Measurements from ENCODE around the gene PPFIA2. TPM values are rescaled to one million over a fixed set of nuclear protein-coding genes. Genes with fewer than 3 reads are reported as not detected.

Gene PPFIA2
- total and polyA plus RNA-seq, 5 donors, result 0.62 to 3.0 (median 0.89) TPM

- Histone ChIP-seq H3K4me1 (ENCODE audit: control insufficient read depth, insufficient read depth, low read length) (no peaks in the 10 kb centered on the region), H3K9me3 (ENCODE audit: control insufficient read depth, low read length) (no peaks in the 10 kb centered on the region), H3K4me3 (ENCODE audit: low read length) (no peak overlapping the region), H3K27ac (ENCODE audit: low read length) (no peak overlapping the region), H3K27me3 (ENCODE audit: control insufficient read depth, insufficient read depth) (no peaks in the 10 kb centered on the region)
- 85% methylated on average over 7 of the region's 7 CpGs for WGBS
- no peak for ATAC-seq
- intact Hi-C loops (cut with DNase I), result no loop called here
- DNase-seq, result no peak
Observed at GRCh38 chr12:81389550-81390099, 369.5 kb downstream of the PPFIA2 start.

GRCh38 chr12:81386101-81386500 is 373.0 kb downstream of the PPFIA2 start:
- H3K9me3 ChIP-seq (ENCODE audit: control insufficient read depth, low read length), result no peaks in the 10 kb centered on the region
- H3K27ac ChIP-seq (ENCODE audit: low read length), result no peak overlapping the region
- DNase-seq, result no peak
- no peak overlapping the region for H3K4me3 ChIP-seq (ENCODE audit: low read length)
- H3K27me3 ChIP-seq (ENCODE audit: control insufficient read depth, insufficient read depth), result no peaks in the 10 kb centered on the region
- 95% methylated on average over 1 of the region's 1 CpG for WGBS
- H3K4me1 ChIP-seq (ENCODE audit: control insufficient read depth, insufficient read depth, low read length), result no peaks in the 10 kb centered on the region
- intact Hi-C loops (cut with DNase I), result no loop called here
- no peak for ATAC-seq

GRCh38 chr12:81381951-81382350 is 377.2 kb downstream of the PPFIA2 start:
- WGBS, result 75% methylated on average over 1 of the region's 1 CpG
- H3K9me3 ChIP-seq (ENCODE audit: control insufficient read depth, low read length), result no peaks in the 10 kb centered on the region
- no peaks in the 10 kb centered on the region for H3K4me1 ChIP-seq (ENCODE audit: control insufficient read depth, insufficient read depth, low read length)
- no peak overlapping the region for H3K4me3 ChIP-seq (ENCODE audit: low read length)
- ATAC-seq, result no peak
- H3K27me3 ChIP-seq (ENCODE audit: control insufficient read depth, insufficient read depth), result no peaks in the 10 kb centered on the region
- no peak for DNase-seq
- intact Hi-C loops (cut with DNase I), result no loop called here
- H3K27ac ChIP-seq (ENCODE audit: low read length), result no peak overlapping the region

- no peaks in the 10 kb centered on the region for H3K4me1 ChIP-seq (ENCODE audit: control insufficient read depth, insufficient read depth, low read length)
- no peak for DNase-seq
- no peak overlapping the region for H3K4me3 ChIP-seq (ENCODE audit: low read length)
- intact Hi-C loops (cut with DNase I), result no loop called here
- 73% methylated on average over 4 of the region's 4 CpGs for WGBS
- H3K9me3 ChIP-seq (ENCODE audit: control insufficient read depth, low read length), result no peaks in the 10 kb centered on the region
- H3K27ac ChIP-seq (ENCODE audit: low read length), result no peak overlapping the region
- ATAC-seq, result no peak
- H3K27me3 ChIP-seq (ENCODE audit: control insufficient read depth, insufficient read depth), result no peaks in the 10 kb centered on the region
Observed at GRCh38 chr12:81378601-81379285, 380.4 kb downstream of the PPFIA2 start.

- intact Hi-C loops (cut with DNase I), result no loop called here
- Histone ChIP-seq H3K9me3 (ENCODE audit: control insufficient read depth, low read length) (no peaks in the 10 kb centered on the region), H3K27me3 (ENCODE audit: control insufficient read depth, insufficient read depth) (no peaks in the 10 kb centered on the region), H3K4me1 (ENCODE audit: control insufficient read depth, insufficient read depth, low read length) (no peaks in the 10 kb centered on the region), H3K4me3 (ENCODE audit: low read length) (no peak overlapping the region), H3K27ac (ENCODE audit: low read length) (no peak overlapping the region)
- WGBS, result 85% methylated on average over 4 of the region's 4 CpGs
- ATAC-seq (no peak), DNase-seq (no peak)
Observed at GRCh38 chr12:81377771-81378170, 381.4 kb downstream of the PPFIA2 start.

GRCh38 chr12:81375969-81376368 is 383.2 kb downstream of the PPFIA2 start:
- Histone ChIP-seq H3K4me3 (ENCODE audit: low read length) (no peak overlapping the region), H3K4me1 (ENCODE audit: control insufficient read depth, insufficient read depth, low read length) (no peaks in the 10 kb centered on the region), H3K27ac (ENCODE audit: low read length) (no peak overlapping the region), H3K27me3 (ENCODE audit: control insufficient read depth, insufficient read depth) (no peaks in the 10 kb centered on the region), H3K9me3 (ENCODE audit: control insufficient read depth, low read length) (no peaks in the 10 kb centered on the region)
- DNase-seq (no peak), ATAC-seq (no peak)
- 85% methylated on average over 3 of the region's 3 CpGs for WGBS
- intact Hi-C loops (cut with DNase I), result no loop called here

GRCh38 chr12:81370456-81370855 is 388.7 kb downstream of the PPFIA2 start:
- Histone ChIP-seq H3K4me1 (ENCODE audit: control insufficient read depth, insufficient read depth, low read length) (no peaks in the 10 kb centered on the region), H3K27me3 (ENCODE audit: control insufficient read depth, insufficient read depth) (no peaks in the 10 kb centered on the region), H3K4me3 (ENCODE audit: low read length) (no peak overlapping the region), H3K9me3 (ENCODE audit: control insufficient read depth, low read length) (no peaks in the 10 kb centered on the region), H3K27ac (ENCODE audit: low read length) (no peak overlapping the region)
- intact Hi-C loops (cut with DNase I), result no loop called here
- WGBS, result 83% methylated on average over 1 of the region's 1 CpG
- DNase-seq (no peak), ATAC-seq (no peak)

- Histone ChIP-seq H3K9me3 (ENCODE audit: control insufficient read depth, low read length) (no peaks in the 10 kb centered on the region), H3K4me1 (ENCODE audit: control insufficient read depth, insufficient read depth, low read length) (no peaks in the 10 kb centered on the region), H3K27ac (ENCODE audit: low read length) (no peak overlapping the region), H3K4me3 (ENCODE audit: low read length) (no peak overlapping the region), H3K27me3 (ENCODE audit: control insufficient read depth, insufficient read depth) (no peaks in the 10 kb centered on the region)
- no peak for DNase-seq
- ATAC-seq, result no peak
- intact Hi-C loops (cut with DNase I), result no loop called here
Observed at GRCh38 chr12:81369175-81369574, 390.0 kb downstream of the PPFIA2 start.

GRCh38 chr12:81365284-81365683 is 393.9 kb downstream of the PPFIA2 start:
- H3K4me3 ChIP-seq (ENCODE audit: low read length), result no peak overlapping the region
- ATAC-seq (no peak), DNase-seq (no peak)
- WGBS, result 47% methylated on average over 2 of the region's 2 CpGs
- H3K9me3 ChIP-seq (ENCODE audit: control insufficient read depth, low read length), result no peaks in the 10 kb centered on the region
- intact Hi-C loops (cut with DNase I), result no loop called here
- H3K27me3 ChIP-seq (ENCODE audit: control insufficient read depth, insufficient read depth), result no peaks in the 10 kb centered on the region
- H3K4me1 ChIP-seq (ENCODE audit: control insufficient read depth, insufficient read depth, low read length), result no peaks in the 10 kb centered on the region
- no peak overlapping the region for H3K27ac ChIP-seq (ENCODE audit: low read length)

GRCh38 chr12:81360916-81361315 is 398.2 kb downstream of the PPFIA2 start:
- H3K27me3 ChIP-seq (ENCODE audit: control insufficient read depth, insufficient read depth), result no peaks in the 10 kb centered on the region
- DNase-seq (no peak), ATAC-seq (no peak)
- no peak overlapping the region for H3K27ac ChIP-seq (ENCODE audit: low read length)
- no peaks in the 10 kb centered on the region for H3K9me3 ChIP-seq (ENCODE audit: control insufficient read depth, low read length)
- H3K4me3 ChIP-seq (ENCODE audit: low read length), result no peak overlapping the region
- intact Hi-C loops (cut with DNase I), result no loop called here
- H3K4me1 ChIP-seq (ENCODE audit: control insufficient read depth, insufficient read depth, low read length), result no peaks in the 10 kb centered on the region

GRCh38 chr12:81359736-81360135 is 399.4 kb downstream of the PPFIA2 start:
- no peak for DNase-seq
- Histone ChIP-seq H3K27me3 (ENCODE audit: control insufficient read depth, insufficient read depth) (no peaks in the 10 kb centered on the region), H3K27ac (ENCODE audit: low read length) (no peak overlapping the region), H3K9me3 (ENCODE audit: control insufficient read depth, low read length) (no peaks in the 10 kb centered on the region), H3K4me1 (ENCODE audit: control insufficient read depth, insufficient read depth, low read length) (no peaks in the 10 kb centered on the region), H3K4me3 (ENCODE audit: low read length) (no peak overlapping the region)
- ATAC-seq, result no peak
- intact Hi-C loops (cut with DNase I), result no loop called here
